Measurements from ENCODE around the gene CST9.

Gene CST9

GRCh38 chr20:23614163-23614562, 8.4 kb upstream of the CST9 start:
- no peak overlapping the region for H3K4me3 ChIP-seq (ENCODE audit: low read length)
- no peak for TF ChIP-seq CTCF (conservative IDR thresholded peaks at IDR 0.05; ENCODE audit: low read length)

GRCh38 chr20:23613676-23614075, 8.0 kb upstream of the CST9 start:
- DNase-seq (ENCODE audit: low read depth): no peak
- no peak overlapping the region for H3K4me3 ChIP-seq (ENCODE audit: low read length)
- TF ChIP-seq CTCF (conservative IDR thresholded peaks at IDR 0.05; ENCODE audit: low read length): no peak

More at GRCh38 chr20:23614163-23614562, 8.4 kb upstream of the CST9 start:
- no peak for DNase-seq (ENCODE audit: low read depth)

- no peak for DNase-seq (ENCODE audit: low read depth)
- no peak overlapping the region for H3K4me3 ChIP-seq (ENCODE audit: low read length)
Observed at GRCh38 chr20:23612396-23612795, 6.7 kb upstream of the CST9 start.

GRCh38 chr20:23609486-23610109, 3.9 kb upstream of the CST9 start:
- no peak for TF ChIP-seq CTCF (conservative IDR thresholded peaks at IDR 0.05; ENCODE audit: low read length)
- no peak for DNase-seq (ENCODE audit: low read depth)
- H3K4me3 ChIP-seq (ENCODE audit: low read length): no peak overlapping the region

More at GRCh38 chr20:23612396-23612795, 6.7 kb upstream of the CST9 start:
- TF ChIP-seq CTCF (conservative IDR thresholded peaks at IDR 0.05; ENCODE audit: low read length): no peak

GRCh38 chr20:23608251-23608846, 2.6 kb upstream of the CST9 start:
- DNase-seq (ENCODE audit: low read depth): no peak
- TF ChIP-seq CTCF (conservative IDR thresholded peaks at IDR 0.05; ENCODE audit: low read length): no peak
- H3K4me3 ChIP-seq (ENCODE audit: low read length): no peak overlapping the region

GRCh38 chr20:23607497-23608245, 2.0 kb upstream of the CST9 start:
- DNase-seq (ENCODE audit: low read depth): no peak
- TF ChIP-seq CTCF (conservative IDR thresholded peaks at IDR 0.05; ENCODE audit: low read length): no peak
- H3K4me3 ChIP-seq (ENCODE audit: low read length): no peak overlapping the region
